HG02642 (cell line): ENCODE results near the gene MAST2.
"Not testable (repeated sequence)": the region's sequence is repeated elsewhere in the genome, so short reads cannot be mapped to it uniquely, and the experiment has no call there.

Source experiments
- ATAC-seq: cut with Tn5 transposase; IDR thresholded peaks from one replicate; pipeline ENCODE4 v1.9.1; 2021; ENCODE audit warnings: mild to moderate bottlenecking; ENCODE audit not compliant: unreplicated experiment, poor library complexity

MAST2 gene

GRCh38 chr1:45887156-45887842, 83.9 kb downstream of the MAST2 start:
- no peak for ATAC-seq

GRCh38 chr1:45890078-45890477, 86.7 kb downstream of the MAST2 start:
- no peak for ATAC-seq

GRCh38 chr1:45891087-45891486, 87.7 kb downstream of the MAST2 start:
- ATAC-seq, result no peak

- ATAC-seq, result no peak
Measured at GRCh38 chr1:45892068-45892785, 88.8 kb downstream of the MAST2 start.

DNA sequence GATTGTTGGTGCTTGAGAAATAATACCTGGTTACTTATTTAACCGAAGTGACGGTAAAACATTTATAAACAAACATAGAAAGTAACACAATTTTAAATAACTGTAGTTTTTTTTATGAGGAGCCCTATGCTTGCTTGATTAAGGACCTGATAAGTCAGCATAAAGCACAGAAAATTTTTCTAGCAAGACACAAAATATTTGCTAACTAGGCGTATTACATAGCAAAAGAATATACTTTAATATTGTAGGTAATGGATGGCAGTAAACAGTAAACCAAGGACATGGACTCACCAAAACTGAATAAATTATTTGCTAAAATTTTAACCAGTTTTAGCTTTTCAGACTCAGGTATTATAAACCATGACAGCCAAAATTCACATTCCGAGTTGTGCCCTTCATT, 90.9 kb downstream of the MAST2 start:
- ATAC-seq, result no peak

DNA sequence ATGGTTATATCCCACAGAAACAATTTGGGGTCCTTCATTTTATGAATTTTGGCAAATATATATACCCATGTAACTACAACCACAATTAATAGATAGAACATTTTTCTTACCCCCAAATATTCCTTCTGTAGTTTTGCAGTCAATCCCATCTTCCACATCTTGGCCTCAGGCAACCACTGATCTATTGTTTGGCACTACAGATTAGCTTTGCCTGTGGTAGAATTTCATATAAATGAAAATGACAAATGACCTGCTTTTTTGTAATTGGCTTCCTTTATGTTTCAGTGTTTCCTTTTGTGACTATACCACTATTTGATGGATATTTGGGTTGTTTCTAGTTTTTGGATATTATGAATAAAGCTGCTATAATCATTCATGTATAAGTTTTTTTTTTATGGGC, 91.5 kb downstream of the MAST2 start:
- ATAC-seq, result no peak

- no peak for ATAC-seq
Measured at GRCh38 chr1:45895406-45895805, 92.0 kb downstream of the MAST2 start.

GRCh38 chr1:45906883-45907282, 103.5 kb downstream of the MAST2 start:
- ATAC-seq, result no peak

- ATAC-seq, result no peak
Measured at GRCh38 chr1:45908611-45909140, 105.3 kb downstream of the MAST2 start.

DNA sequence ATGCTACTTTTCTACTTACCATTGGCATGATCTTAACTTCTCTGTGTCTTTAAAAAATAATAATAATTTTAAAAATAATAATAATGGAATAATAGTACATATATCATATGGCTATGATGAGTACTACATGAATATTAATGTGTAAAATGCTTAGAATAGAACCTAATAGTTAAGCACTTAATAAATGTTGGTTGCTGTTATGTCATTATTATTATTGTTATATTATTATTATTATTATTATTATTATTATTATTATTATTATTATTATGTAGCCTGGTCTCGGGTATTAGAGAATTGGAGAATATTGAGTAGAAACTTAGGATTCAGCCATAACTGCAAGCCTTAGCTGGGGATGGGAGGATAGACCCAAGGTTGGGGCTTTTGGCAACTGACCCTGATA, 108.2 kb downstream of the MAST2 start:
- no peak for ATAC-seq

GRCh38 chr1:45913183-45913683, 109.8 kb downstream of the MAST2 start:
- no peak for ATAC-seq

- no peak for ATAC-seq
Measured at GRCh38 chr1:45913731-45914501, 110.5 kb downstream of the MAST2 start.

GRCh38 chr1:45914836-45915235, 111.4 kb downstream of the MAST2 start:
- no peak for ATAC-seq

DNA sequence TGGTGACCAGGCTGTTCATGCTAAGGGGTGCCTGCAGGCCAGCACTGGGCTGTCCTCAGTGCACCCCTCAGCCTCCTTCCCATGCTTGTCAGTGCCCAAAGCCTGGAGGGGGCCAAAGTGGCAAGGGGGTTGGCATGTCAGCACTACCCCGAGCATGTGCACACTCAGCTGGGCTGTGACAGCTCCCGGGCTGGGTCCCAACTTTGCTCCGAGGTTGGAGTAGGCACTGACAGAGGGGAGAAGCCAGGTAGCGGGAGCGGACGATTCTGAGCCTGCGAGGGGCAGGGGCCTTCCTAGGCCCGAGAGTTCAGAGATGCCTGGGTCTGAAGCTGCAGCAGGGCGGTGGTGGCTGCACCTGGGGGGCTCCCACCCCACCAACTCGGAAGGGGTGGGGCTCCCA, 119.0 kb downstream of the MAST2 start:
- no peak for ATAC-seq

DNA sequence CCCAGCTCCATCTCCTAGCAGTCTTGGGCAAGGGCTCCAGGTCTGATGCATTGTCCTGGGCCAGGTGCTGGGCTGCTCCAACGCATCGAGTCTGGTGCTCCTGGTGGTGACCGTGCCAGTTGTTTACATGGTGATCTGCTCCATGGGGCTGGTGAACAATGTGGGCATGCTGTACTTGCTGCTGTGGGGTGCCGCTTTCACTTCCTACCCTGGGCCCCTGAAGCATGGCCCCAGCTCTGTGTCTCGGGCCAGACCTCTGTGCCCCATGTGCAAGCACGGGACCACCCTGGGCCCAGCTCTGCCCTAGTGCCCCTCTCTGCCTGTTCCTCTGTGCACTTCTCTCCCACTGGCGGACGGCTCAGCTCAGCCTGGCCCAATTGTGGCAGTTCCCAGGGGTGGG, 119.4 kb downstream of the MAST2 start:
- no peak for ATAC-seq

DNA sequence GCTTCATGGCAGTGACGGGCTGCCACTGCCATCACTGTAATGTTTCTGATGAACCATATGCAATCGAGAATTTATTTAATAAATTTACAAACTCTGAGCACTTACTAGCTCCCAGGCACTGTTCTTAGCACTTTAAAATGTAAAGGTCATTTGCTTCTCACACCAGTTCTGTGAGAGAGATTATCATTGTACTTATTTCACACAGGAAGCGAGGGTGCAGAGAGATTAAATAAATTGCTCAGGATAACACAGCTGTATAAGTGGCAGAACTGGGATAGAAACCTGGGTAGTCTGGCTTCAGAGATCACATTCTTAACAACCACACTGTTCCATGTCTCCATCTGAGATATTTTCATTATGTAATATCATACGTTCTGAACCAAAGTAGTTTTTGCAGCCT, 119.9 kb downstream of the MAST2 start:
- ATAC-seq, result no peak

DNA sequence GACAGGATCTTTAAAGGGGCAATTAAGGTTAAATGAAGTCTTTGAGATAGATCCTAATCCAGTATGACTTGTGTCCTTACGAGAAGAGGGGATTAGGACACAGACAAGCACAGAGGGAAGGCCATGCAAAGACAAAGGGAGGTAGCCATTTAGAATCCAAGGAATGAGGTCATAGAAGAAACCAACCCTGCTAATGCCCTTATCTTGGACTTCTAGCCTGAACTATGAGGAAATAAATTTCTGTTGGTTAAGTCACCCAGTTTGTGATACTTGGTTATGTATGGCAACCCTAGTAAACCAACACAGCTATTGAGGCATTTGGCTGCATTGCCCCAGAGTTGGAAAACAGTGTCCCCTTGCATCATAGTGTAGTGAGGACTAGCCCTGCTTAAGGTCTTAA, 121.3 kb downstream of the MAST2 start:
- ATAC-seq, result no peak

DNA sequence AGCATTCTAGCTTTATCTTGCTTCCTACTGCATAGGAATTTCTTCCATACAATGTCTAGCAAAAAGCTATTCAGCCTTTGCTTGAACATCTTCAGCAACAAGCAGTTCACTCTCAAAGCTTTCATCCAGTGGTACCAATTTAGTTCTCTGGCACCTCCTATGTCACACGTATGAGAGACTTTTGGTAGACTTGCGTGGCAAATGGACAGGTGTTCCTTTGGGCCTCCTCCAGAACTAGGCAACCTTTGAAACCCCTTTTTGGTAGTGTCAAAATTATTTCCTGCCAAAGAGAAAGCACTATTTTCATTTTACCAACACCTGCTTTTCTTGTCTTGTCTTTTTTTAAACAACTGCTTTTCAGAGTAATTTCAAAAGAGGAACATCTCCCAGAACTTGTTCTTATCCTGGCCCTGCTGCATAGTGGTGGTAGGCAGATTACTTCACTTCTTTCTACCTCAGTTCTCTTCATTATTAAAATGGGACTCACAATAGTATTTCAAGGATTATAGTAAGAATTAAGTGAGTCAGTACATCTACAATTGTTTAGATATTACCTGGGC, 122.4 kb downstream of the MAST2 start:
- no peak for ATAC-seq

- no peak for ATAC-seq
Measured at GRCh38 chr1:45926330-45926729, 122.9 kb downstream of the MAST2 start.

GRCh38 chr1:45927231-45927915, 124.0 kb downstream of the MAST2 start:
- not testable (repeated sequence) for ATAC-seq
